HG02759 (cell line): ENCODE results near the gene SF3B6.
"Not testable (repeated sequence)": the region's sequence is repeated elsewhere in the genome, so short reads cannot be mapped to it uniquely, and the experiment has no call there.

Source experiments
- ATAC-seq: cut with Tn5 transposase; IDR thresholded peaks from one replicate; pipeline ENCODE4 v1.9.1; 2021; ENCODE audit warnings: mild to moderate bottlenecking, moderate library complexity; ENCODE audit not compliant: unreplicated experiment

The SF3B6 gene

GRCh38 chr2:24095171-24095677, 19.1 kb upstream of the SF3B6 start:
- ATAC-seq, result not testable (repeated sequence)

- not testable (repeated sequence) for ATAC-seq
These were observed 17.1 kb upstream of the SF3B6 start for GRCh38 chr2:24093270-24093669.

DNA sequence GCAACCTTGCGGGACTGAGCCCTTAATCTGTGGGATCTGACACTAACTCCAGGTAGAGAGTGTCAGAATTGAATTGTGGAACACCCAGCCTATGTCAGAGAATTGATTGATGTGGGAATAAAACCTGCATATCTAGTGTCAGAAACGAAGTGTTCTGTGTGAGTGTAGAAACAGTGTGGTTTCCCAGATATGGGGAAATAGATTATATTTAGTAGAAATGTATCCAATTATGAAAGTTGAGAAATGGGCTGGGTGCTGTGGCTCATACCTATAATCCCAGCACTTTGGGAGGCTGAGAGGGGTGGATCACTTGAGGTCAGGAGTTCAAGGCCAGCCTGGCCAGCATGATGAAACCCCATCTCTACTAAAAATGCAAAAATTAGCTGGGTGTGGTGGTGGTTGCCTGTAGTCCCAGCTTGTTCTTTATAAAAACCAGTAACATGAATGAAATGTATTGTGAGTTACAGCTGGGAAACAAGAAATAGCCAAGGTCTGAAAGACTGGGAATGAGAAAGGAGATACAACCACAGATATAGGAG, 12.8 kb upstream of the SF3B6 start:
- no peak for ATAC-seq

- ATAC-seq, result no peak
These were observed 10.9 kb upstream of the SF3B6 start for GRCh38 chr2:24087032-24087431.

DNA sequence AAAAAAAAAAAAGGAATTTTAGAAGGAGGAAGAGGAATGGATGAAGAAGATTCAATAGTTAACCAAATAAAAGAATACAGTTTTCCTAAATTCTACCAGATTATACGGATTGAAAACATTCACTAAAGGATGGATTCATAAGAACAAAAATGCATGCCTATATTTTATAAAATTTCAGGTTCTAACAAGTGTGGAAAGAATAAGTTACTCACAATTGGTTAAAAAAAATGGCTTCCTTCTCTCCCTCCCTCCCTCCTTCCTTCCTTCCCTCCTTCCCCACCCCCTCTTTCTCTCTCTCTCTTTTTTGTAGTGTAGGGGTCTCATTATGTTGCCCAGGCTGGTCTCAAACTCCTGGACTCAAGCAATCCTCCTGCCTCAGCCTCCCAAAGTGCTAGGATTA, 10.1 kb upstream of the SF3B6 start:
- ATAC-seq, result no peak

DNA sequence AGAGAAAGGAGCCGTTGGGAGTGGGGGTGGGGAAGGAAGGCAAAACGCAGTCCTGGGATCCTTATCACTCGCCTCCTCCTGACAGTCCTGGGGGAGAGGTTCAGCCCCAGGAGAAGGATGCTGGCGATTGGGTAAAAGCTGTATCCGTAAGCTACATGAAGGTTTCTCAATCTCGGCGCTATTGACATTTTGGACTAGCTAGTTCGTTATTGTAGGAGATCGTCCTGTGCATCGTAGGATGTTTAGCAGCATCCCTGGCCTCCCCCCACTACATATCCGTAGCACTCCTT, 9.0 kb upstream of the SF3B6 start:
- no peak for ATAC-seq

DNA sequence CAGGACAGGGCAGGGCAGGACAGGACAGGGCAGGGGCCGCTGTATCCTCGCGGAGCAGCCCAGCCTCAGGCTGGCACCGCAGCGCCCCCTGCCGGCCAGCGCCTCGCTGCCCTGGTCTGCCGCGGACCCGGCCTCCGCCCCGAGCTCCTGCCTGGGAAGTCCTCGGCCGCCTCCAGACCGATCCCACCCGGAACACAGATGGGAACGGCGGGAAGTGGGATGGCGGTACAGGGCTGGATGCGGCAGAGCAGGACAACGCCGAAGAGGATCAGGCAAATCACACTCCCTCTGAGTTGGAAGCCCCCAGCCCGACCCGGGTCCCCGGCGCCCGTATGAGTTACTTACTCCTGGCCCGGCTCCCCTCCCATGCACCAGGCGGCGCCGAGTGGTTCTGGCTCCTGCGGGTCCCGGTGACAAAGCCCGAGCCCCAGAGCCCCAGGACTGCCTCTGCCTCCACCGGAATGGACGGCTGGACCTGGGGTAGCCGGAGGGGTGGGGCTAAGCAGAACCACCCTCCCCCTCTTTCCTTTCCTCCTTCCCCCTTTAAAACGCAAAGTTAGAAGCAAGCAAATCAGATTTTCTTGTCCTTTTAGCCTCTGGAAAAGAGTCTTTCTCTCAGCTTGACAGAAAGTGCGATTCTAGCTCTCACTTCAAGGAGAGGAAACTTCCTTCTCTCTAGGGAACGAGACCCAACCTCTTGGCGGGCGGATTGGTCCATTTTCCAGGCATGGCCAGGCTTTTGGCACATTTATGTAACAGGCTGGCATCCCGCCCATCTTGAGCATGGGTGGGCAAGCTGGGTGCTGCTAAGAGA, 8.5 kb upstream of the SF3B6 start, which contains the start of gene TP53I3:
TP53I3 (minus strand) TSS at position 449 of the 814 bp plus-strand sequence. CDS start 508 bp downstream, outside the sequence.
- ATAC-seq, result peak; percentile 85

GRCh38 chr2:24083567-24084385, 7.7 kb upstream of the SF3B6 start:
- peak; percentile 74 for ATAC-seq

GRCh38 chr2:24082787-24083566, 6.9 kb upstream of the SF3B6 start:
- ATAC-seq, result no peak

- ATAC-seq, result no peak
These were observed 4.6 kb upstream of the SF3B6 start for GRCh38 chr2:24080701-24081100.

DNA sequence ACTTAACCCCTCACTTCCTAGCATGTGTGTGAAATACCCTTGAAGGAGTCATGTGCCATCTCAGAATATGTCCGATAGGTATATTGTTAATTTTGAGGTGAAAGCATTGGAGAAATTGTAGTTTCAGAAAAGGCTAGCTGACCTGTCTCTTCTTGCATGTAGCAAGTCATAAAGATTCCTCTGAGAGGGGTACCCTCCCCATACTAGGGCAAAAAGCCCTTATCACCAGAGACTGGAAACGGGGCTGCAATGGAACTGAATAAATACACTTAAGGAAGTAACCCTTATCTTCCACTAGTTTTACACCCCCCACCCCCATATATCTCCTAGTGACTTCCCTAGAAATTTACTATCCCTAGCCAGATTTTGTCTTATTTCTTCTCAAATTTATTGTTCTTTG, 1.8 kb upstream of the SF3B6 start:
- no peak for ATAC-seq

DNA sequence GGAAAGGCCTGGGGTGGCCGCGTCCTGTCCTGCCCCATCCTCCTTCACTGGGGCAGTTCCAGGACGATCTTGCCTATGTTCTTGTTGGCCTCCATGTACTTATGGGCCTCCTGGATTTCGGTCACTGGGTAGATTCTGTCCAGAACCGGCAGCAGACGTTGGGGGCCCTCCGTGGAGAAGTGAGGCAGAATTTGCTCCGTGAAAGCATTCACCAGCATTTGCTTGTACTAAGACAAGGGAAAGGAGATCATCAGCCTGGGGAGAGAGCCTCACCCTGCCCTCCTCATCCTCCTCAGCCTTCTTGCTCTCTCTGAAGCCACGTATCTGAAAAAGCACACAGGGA, 1.4 kb upstream of the SF3B6 start:
- ATAC-seq, result no peak

- ATAC-seq, result peak; percentile 20
These were observed 866 bp upstream of the SF3B6 start for GRCh38 chr2:24076849-24077534.

GRCh38 chr2:24075259-24075658, 867 bp downstream of the SF3B6 start:
- no peak for ATAC-seq

DNA sequence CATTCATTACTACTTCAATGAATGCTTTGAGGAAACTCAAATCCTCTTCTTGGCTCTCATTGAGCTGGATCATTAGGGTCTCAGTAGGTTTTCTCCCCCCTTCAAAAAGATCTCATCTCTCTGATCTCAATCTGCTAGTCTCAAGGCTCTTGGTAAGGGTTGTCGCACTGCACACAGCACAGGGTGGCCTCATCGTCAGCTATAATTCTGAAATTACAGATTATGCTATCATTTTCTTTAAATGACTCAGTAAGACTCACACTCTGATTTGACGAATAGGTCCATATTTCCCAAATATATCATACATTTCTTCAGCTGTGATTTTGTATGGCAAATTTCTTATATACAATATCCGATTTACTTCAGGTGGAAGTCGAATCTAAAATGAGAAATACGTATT, 2.3 kb downstream of the SF3B6 start:
- no peak for ATAC-seq

DNA sequence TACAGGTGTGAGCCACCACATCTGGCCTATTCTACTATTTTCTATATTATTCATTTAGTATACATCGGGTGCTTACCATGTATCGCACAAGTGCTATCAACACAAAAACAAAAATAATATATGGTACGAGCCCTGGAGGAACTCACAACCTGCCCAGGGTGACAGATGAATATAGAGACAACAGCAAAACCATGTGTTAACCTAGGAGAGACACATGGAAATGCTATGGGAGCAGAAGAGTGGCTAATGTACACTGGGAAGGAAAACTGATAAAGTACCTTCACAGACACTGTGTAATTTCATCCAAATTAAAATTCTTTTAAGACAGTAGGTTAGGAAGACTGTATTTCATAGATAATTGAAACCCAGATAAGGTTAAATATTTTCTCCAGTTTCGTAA, 3.9 kb downstream of the SF3B6 start:
- ATAC-seq, result no peak

DNA sequence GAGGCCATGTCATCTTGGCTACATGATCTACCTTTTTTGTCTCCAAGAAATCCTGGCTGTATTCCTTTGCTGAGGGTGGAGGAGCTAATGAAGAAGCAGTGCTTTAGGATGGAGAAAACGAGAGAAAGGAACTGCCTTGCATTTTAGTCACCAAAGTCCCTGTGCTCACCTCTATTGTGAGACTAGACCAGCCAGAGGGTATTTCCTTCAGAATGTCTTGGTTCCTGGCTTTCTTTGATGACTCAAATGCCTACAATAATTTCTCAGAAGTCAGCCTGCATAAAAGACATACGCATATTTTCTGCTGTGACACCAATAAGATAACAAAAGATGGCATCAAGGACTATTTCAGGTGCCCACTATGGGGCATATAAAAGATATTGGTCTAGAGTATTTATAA, 10.8 kb downstream of the SF3B6 start:
- ATAC-seq, result no peak

DNA sequence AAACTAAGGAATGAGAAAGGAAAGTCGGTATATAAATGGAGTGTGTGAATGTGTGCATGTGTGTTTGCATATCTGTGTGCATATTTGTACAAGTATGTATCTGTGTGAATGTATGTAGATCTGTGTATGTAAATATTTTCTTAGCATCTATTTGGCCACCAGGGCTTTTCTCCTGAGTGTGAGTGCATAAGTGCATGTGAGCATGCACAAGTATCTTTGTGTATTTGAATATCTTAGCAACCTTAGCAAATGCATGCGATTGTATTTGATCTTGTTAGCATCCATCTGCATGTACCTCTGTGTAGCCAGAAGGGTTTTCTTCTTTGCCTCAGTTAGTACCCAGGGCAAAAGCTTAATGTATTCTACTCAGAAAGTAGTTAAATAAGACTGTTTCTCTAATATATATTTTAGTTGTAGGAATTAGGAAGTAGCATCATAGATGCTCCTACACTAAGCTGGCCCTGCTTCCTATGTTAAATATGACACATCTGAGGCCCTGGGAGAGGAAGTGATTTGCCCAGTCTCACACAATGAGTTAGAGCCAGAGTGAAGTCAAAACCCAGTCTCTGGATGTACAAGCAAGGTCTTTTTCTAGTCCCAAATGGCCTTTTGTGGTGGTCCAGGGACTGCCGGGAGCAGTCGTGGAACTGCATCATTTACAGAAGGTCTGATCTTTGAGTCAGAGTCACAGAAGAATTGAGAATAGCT, 17.4 kb downstream of the SF3B6 start:
- no peak for ATAC-seq

GRCh38 chr2:24055750-24056149, 20.4 kb downstream of the SF3B6 start:
- no peak for ATAC-seq
